Motor neuron (in vitro differentiated cells): ENCODE data around the gene TPBGL. TPM values are rescaled to one million over a fixed set of nuclear protein-coding genes. Genes with fewer than 3 reads are reported as not detected.

Source experiments
- ATAC-seq, 8 experiments: fragments of 200-7000 bp; cut with Tn5 transposase; replicated peaks in 6 of 8; 2 replicates each; pipeline ENCODE4 v1.8.0; 2021; ENCODE audit warnings: mild to moderate bottlenecking in 8 of 8, moderate library complexity in 8 of 8
- H3K27ac ChIP-seq, 2 donors: fragments of 250-450 bp; sonication (Bioruptor Pico); 2 replicates each; pipeline ENCODE4 v1.9.0; 2021; ENCODE audit warnings: antibody characterized with exemption in 2 of 2, mild to moderate bottlenecking in 2 of 2, moderate library complexity in 1 of 2
- H3K4me1 ChIP-seq, 2 donors: fragments of 250-450 bp; sonication (Bioruptor Pico); replicated peaks in 1 of 2; 2 replicates each; pipeline ENCODE4 v1.6.1; 2021; ENCODE audit warnings: antibody characterized with exemption in 2 of 2, mild to moderate bottlenecking in 2 of 2, moderate library complexity in 1 of 2
- H3K4me3 ChIP-seq, 5 donors: fragments of 250-450 bp; sonication (Bioruptor Pico); 2 replicates each; pipeline ENCODE4 v1.9.0; 2021; ENCODE audit warnings: antibody characterized with exemption in 5 of 5, mild to moderate bottlenecking in 5 of 5, moderate library complexity in 4 of 5
- WGBS, 10 experiments: fragments of 450-650 bp; shearing (Covaris generic); methylation state at CpG; one replicate each; pipeline ENCODE4 v1.0.0; 2022; 5-methylcytosine and 5-hydroxymethylcytosine counted together
- in situ Hi-C, 9 experiments: fragments of 400-800 bp; cut with MboI; loops; one replicate each; pipeline ENCODE4 v1.15.0; 2021; ENCODE audit warnings: low sequenced_read_pairs in 9 of 9, low pct_unique_long_range_greater_than_20kb in 2 of 9; ENCODE audit not compliant: unreplicated experiment in 9 of 9
- total RNA-seq, 8 experiments: library from RNA; unstranded; fragments of 300-600 nt; gene quantifications; 2 replicates each; pipeline versions ENCODE4 v1.2.3 to v1.2.4, GENCODE V29; 2022

Gene TPBGL
- total RNA-seq, 8 experiments from 2014 or later: 0.17 to 0.81 (median 0.30) TPM

GRCh38 chr11:75261902-75262361, 21.4 kb downstream of the TPBGL start:
- Histone ChIP-seq H3K4me1 (peaks cover 0 to 3% of the 10 kb centered on the region in 2 donors), H3K4me3 (no peak overlapping the region), H3K27ac (no peak overlapping the region)
- in situ Hi-C loops: no loop called here
- no peak for ATAC-seq
- 80 to 97% (median 88%) methylated on average over 4 to 6 of the region's 6 CpGs; no CpG with 5 or more reads in 4 of the 10 experiments for WGBS, 10 experiments

DNA sequence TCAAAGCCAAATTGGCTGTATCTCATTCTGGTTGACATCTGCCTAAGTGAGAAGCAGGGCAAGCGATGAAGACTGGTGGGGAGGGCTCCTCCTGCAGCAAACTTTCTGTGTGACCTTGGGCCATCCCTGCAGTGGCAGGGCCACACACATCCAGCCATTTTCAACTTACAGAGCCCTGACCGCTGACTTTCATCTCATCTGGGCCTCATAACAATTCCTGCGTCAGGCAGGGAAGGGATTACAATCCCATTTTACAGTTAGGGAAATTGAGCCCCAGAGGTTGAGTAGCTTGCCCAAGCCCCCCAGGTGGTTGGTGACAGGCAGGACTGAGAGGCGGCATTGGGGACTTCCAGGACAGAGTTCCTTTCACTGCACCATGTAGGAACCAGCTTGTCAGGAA, 21.9 kb downstream of the TPBGL start:
- ATAC-seq: no peak
- Histone ChIP-seq H3K27ac (no peak overlapping the region), H3K4me3 (no peak overlapping the region), H3K4me1 (peaks cover 0 to 3% of the 10 kb centered on the region in 2 donors)
- in situ Hi-C loops: no loop called here
- 61 to 100% (median 100%) methylated on average over 1 to 3 of the region's 4 CpGs; no CpG with 5 or more reads in 2 of the 10 experiments for WGBS, 10 experiments

GRCh38 chr11:75262961-75263852, 22.6 kb downstream of the TPBGL start:
- WGBS, 10 experiments: 52 to 92% (median 78%) methylated on average over 2 to 9 of the region's 17 CpGs; no CpG with 5 or more reads in 4 of the 10 experiments
- Histone ChIP-seq H3K27ac (no peak overlapping the region), H3K4me3 (no peak overlapping the region), H3K4me1 (peaks cover 0 to 3% of the 10 kb centered on the region in 2 donors)
- ATAC-seq: peak in 2 of 8 experiments; percentile 12 to 31
- in situ Hi-C loops: no loop called here

DNA sequence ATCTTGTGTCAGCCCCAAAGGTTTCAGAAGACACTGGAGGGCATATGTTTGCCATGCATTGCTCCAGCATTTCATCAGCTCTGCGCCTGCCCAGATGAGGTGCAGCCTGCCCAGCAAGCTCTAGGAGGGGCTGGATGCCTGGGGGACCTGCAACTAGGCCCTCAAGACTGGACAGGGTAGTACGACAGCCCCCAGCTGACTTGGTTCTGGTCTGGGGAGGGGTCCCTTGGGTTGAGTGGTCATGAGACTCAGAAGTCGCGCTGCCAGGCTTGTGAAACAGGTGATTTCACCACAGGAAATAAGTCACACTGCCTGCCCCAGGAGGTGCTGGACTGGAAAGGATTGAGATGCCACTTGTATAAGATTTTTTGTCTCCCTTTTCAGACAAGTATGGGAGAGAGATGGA, 23.4 kb downstream of the TPBGL start:
- 33 to 90% (median 64%) methylated on average over 1 to 3 of the region's 4 CpGs; no CpG with 5 or more reads in 4 of the 10 experiments for WGBS, 10 experiments

DNA sequence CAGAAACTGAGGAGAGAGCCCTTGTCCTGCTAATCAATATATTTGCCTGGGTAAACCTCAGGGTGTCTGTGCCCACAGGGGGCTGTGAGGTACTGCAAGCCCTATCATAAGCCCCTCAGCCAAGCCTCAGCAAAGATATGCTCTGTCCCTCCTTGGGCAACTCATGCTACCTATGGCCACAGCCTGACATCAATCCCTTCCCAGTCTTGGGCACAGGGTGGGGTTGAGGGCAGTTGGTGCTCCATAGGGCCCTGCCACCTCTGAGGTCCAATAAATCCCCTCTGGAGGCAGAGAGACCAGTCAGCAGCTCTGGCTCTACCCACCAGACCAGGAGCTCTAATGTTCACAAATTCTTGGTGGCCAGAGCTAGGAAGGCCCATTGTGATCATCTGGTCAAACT, 23.8 kb downstream of the TPBGL start:
- no peak overlapping the region for H3K27ac ChIP-seq
- in situ Hi-C loops: no loop called here
- no peak overlapping the region for H3K4me3 ChIP-seq
- peak in 2 of 8 experiments; percentile 22 to 23 for ATAC-seq
- H3K4me1 ChIP-seq: peaks cover 0 to 3% of the 10 kb centered on the region in 2 donors

More for the DNA sequence above, 23.4 kb downstream of the TPBGL start:
- Histone ChIP-seq H3K4me3 (no peak overlapping the region), H3K27ac (no peak overlapping the region), H3K4me1 (peaks cover 0 to 3% of the 10 kb centered on the region in 2 donors)
- in situ Hi-C loops: no loop called here
- ATAC-seq: peak in 4 of 8 experiments; percentile 40 to 74 (median 64)

GRCh38 chr11:75264971-75265370, 24.4 kb downstream of the TPBGL start:
- no peak overlapping the region for H3K27ac ChIP-seq
- in situ Hi-C loops: no loop called here
- WGBS, 10 experiments: 90% methylated on average over 2 of the region's 6 CpGs; no CpG with 5 or more reads in 9 of the 10 experiments

GRCh38 chr11:75265851-75266531, 25.4 kb downstream of the TPBGL start:
- in situ Hi-C loops: no loop called here
- WGBS, 10 experiments: 20 to 94% (median 82%) methylated on average over 1 to 10 of the region's 17 CpGs; no CpG with 5 or more reads in 5 of the 10 experiments
- H3K4me1 ChIP-seq: peaks cover 0 to 3% of the 10 kb centered on the region in 2 donors
- H3K27ac ChIP-seq: no peak overlapping the region
- ATAC-seq: peak in 2 of 8 experiments; percentile 56 to 68
- H3K4me3 ChIP-seq: no peak overlapping the region

More at GRCh38 chr11:75264971-75265370, 24.4 kb downstream of the TPBGL start:
- Histone ChIP-seq H3K4me3 (no peak overlapping the region), H3K4me1 (peaks cover 0 to 3% of the 10 kb centered on the region in 2 donors)
- ATAC-seq: no peak

- WGBS, 10 experiments: 100% methylated on average over 1 of the region's 27 CpGs; no CpG with 5 or more reads in 6 of the 10 experiments
- H3K4me1 ChIP-seq: peaks cover 0 to 3% of the 10 kb centered on the region in 2 donors
- in situ Hi-C loops: no loop called here
- ATAC-seq: peak in 2 of 8 experiments; percentile 12 to 64
- no peak overlapping the region for H3K27ac ChIP-seq
- H3K4me3 ChIP-seq: no peak overlapping the region
Observed at GRCh38 chr11:75267171-75267970, 26.8 kb downstream of the TPBGL start.

GRCh38 chr11:75268626-75269366, 28.2 kb downstream of the TPBGL start:
- no peak for ATAC-seq
- H3K4me1 ChIP-seq: no peaks in the 10 kb centered on the region
- in situ Hi-C loops: no loop called here
- H3K27ac ChIP-seq: no peak overlapping the region
- H3K4me3 ChIP-seq: no peak overlapping the region
- 80 to 88% (median 83%) methylated on average over 2 to 8 of the region's 25 CpGs; no CpG with 5 or more reads in 6 of the 10 experiments for WGBS, 10 experiments

DNA sequence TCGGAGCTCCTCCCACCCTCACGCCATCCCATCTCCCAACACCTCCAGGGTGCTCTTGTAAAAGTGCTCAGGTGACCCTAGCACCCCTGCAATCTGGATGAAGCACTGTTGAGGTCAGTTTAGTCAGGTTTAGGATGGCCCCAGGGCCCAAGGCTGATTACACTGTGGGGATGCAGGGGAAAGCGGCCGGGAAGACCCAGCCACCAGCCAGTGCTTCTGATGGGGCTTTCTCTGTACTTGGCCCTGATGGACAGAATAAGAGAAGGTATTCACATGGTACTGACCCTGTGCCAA, 28.7 kb downstream of the TPBGL start:
- WGBS, 10 experiments: 83 to 100% (median 100%) methylated on average over 2 of the region's 4 CpGs; no CpG with 5 or more reads in 6 of the 10 experiments
- Histone ChIP-seq H3K4me1 (no peaks in the 10 kb centered on the region), H3K4me3 (no peak overlapping the region), H3K27ac (no peak overlapping the region)
- ATAC-seq: no peak
- in situ Hi-C loops: no loop called here

DNA sequence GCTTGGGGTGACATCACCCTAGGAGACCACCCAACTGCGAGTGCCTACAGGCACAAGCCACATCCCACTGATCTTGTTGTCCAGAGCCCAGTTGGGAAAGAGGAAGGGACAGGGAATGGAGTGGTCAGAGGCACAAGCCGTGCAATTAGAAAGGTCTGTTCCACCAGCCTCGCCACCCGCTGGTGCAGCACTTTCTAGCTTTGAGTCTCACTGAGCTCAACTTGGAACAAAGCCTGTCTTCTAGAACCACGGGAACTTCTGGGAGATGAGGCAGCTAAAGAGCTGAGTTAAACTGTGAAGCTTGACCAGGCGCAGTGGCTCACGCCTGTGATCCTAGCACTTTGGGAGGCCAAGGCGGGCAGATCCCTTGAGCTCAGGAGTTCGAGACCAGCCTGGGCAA, 29.3 kb downstream of the TPBGL start:
- ATAC-seq: no peak
- Histone ChIP-seq H3K4me1 (no peaks in the 10 kb centered on the region), H3K27ac (no peak overlapping the region), H3K4me3 (no peak overlapping the region)
- in situ Hi-C loops: loop anchor here in 2 of 9 experiments (10.0 kb wide), 1 partner anchor 115 kb away; no protein-coding TSS in a partner anchor
- 57 to 100% (median 80%) methylated on average over 1 to 3 of the region's 9 CpGs; no CpG with 5 or more reads in 5 of the 10 experiments for WGBS, 10 experiments

DNA sequence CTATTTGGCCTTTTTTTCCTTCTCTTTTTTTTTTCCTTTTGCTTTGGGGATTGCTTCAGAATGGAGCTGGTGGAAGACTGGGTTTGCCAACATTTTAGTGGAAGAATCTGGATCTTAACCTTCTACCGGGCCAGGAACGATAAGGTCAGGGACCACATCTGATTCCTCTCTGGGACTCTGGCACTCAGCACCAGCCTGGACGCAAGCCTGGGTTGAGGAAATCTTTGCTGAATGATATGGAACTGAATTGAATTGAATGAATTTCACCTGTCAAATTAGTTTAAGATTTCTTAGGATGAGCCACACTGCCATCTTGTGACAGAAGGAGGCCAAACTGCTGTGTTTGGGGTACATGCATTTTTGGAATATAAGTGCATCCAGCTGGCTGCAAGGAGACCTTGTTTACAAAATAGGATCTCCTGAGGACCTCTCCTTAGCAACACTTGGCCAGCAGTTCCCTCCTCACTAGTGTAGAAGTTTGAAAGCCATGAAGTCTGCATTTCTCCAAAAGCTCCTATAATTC, 30.4 kb downstream of the TPBGL start:
- peak in 1 of 8 experiments; percentile 68 for ATAC-seq
- Histone ChIP-seq H3K27ac (no peak overlapping the region), H3K4me1 (no peaks in the 10 kb centered on the region), H3K4me3 (no peak overlapping the region)
- WGBS, 10 experiments: 25 to 100% (median 60%) methylated on average over 1 to 3 of the region's 3 CpGs; no CpG with 5 or more reads in 3 of the 10 experiments
- in situ Hi-C loops: loop anchor here in 2 of 9 experiments (10.0 kb wide), 1 partner anchor 114 kb away; no protein-coding TSS in a partner anchor
